Cardiac muscle cell (in vitro differentiated cells and primary cell): ENCODE measurements around the gene COIL. TPM values are rescaled to one million over a fixed set of nuclear protein-coding genes. Genes with fewer than 3 reads are reported as not detected.

ENCODE experiments used
- DNase-seq, 2 donors: peaks; one replicate each; pipeline versions ENCODE4 v3.0.0 to v3.0.0-alpha.2; 2010 to 2017; ENCODE audit warnings: low read depth in 1 of 2, low spot score in 1 of 2
- H3K27ac ChIP-seq: fragments of 200-600 bp; sonication (generic); 2 replicates; pipeline ENCODE4 v1.5.1; 2016
- H3K27me3 ChIP-seq: fragments of 200-600 bp; sonication (generic); 2 replicates; pipeline ENCODE4 v1.6.0; 2016; ENCODE audit warnings: control low read depth
- H3K36me3 ChIP-seq: fragments of 200-600 bp; sonication (generic); 2 replicates; pipeline ENCODE4 v1.5.1; 2016; ENCODE audit warnings: control low read depth
- H3K4me1 ChIP-seq: fragments of 200-600 bp; sonication (generic); 2 replicates; pipeline ENCODE4 v1.8.1; 2017; ENCODE audit warnings: low read depth, mild to moderate bottlenecking, mixed run types
- H3K4me3 ChIP-seq: fragments of 200-600 bp; sonication (generic); 2 replicates; pipeline ENCODE4 v1.5.1; 2016; ENCODE audit warnings: mild to moderate bottlenecking
- H3K9me3 ChIP-seq: fragments of 200-600 bp; sonication (generic); 2 replicates; pipeline ENCODE4 v1.5.1; 2017; ENCODE audit warnings: low read depth, mild to moderate bottlenecking, control low read depth
- CTCF ChIP-seq: IDR thresholded peaks from 2 replicates; pipeline ENCODE4 v1.5.1; 2012; ENCODE audit warnings: low read depth, mild to moderate bottlenecking, low read length
- polyA plus RNA-seq: library from polyadenylated mRNA; unstranded; fragments of >200 nt; fragmentation: Nextera tagmentation; extraction: Ambion mirVana; gene quantifications from 2 replicates; pipeline ENCODE4 v1.2.1, GENCODE V29; 2016
- total RNA-seq: library from RNA; depleted of rRNA; stranded (reverse); fragments of >200 nt; gene quantifications from 2 replicates; pipeline ENCODE4 v1.2.3, GENCODE V29; 2016

Gene COIL
- total and polyA plus RNA-seq, 2 experiments from 2014 or later = 16.3 to 19.9 TPM

GRCh38 chr17:56930739-56931337 is 30.0 kb downstream of the COIL start:
- no peak for DNase-seq
- H3K4me1 ChIP-seq = no peaks in the 10 kb centered on the region
- H3K27me3 ChIP-seq = no peaks in the 10 kb centered on the region
- H3K4me3 ChIP-seq = no peak overlapping the region
- TF ChIP-seq CTCF = no peak
- no peak overlapping the region for H3K27ac ChIP-seq
- H3K9me3 ChIP-seq = peaks cover 3% of the 10 kb centered on the region
- H3K36me3 ChIP-seq = peaks cover 9% of the 10 kb centered on the region

GRCh38 chr17:56929362-56929969 is 31.4 kb downstream of the COIL start:
- no peaks in the 10 kb centered on the region for H3K27me3 ChIP-seq
- no peak overlapping the region for H3K27ac ChIP-seq
- TF ChIP-seq CTCF = no peak
- H3K4me1 ChIP-seq = no peaks in the 10 kb centered on the region
- peaks cover 3% of the 10 kb centered on the region for H3K9me3 ChIP-seq
- H3K36me3 ChIP-seq = peaks cover 6% of the 10 kb centered on the region
- DNase-seq = no peak
- no peak overlapping the region for H3K4me3 ChIP-seq

- Histone ChIP-seq H3K36me3 (no peaks in the 10 kb centered on the region), H3K9me3 (peaks cover 3% of the 10 kb centered on the region), H3K27me3 (no peaks in the 10 kb centered on the region), H3K27ac (no peak overlapping the region), H3K4me1 (no peaks in the 10 kb centered on the region), H3K4me3 (no peak overlapping the region)
- DNase-seq = no peak
- TF ChIP-seq CTCF = no peak
Observed at GRCh38 chr17:56928586-56928985, 32.3 kb downstream of the COIL start.

- Histone ChIP-seq H3K27me3 (no peaks in the 10 kb centered on the region), H3K4me3 (no peak overlapping the region), H3K27ac (no peak overlapping the region), H3K36me3 (no peaks in the 10 kb centered on the region), H3K4me1 (no peaks in the 10 kb centered on the region), H3K9me3 (peaks cover 3% of the 10 kb centered on the region)
- no peak for DNase-seq
- TF ChIP-seq CTCF = no peak
Observed at GRCh38 chr17:56926704-56927103, 34.1 kb downstream of the COIL start.

- H3K36me3 ChIP-seq = no peaks in the 10 kb centered on the region
- H3K27ac ChIP-seq = no peak overlapping the region
- H3K9me3 ChIP-seq = peaks cover 3% of the 10 kb centered on the region
- no peak for TF ChIP-seq CTCF
- no peaks in the 10 kb centered on the region for H3K27me3 ChIP-seq
- no peak overlapping the region for H3K4me3 ChIP-seq
- no peaks in the 10 kb centered on the region for H3K4me1 ChIP-seq
- DNase-seq = no peak
Observed at GRCh38 chr17:56926270-56926669, 34.6 kb downstream of the COIL start.
